ENCODE measurements around the gene PRDM8.

- TF ChIP-seq YY1 (IDR thresholded peaks at IDR 0.05; ENCODE audit: insufficient read depth, insufficient read length) (no peak), ZNF274 (IDR thresholded peaks at IDR 0.05; ENCODE audit: low read depth, low read length) (no peak)
Observed at GRCh38 chr4:80228460-80228859, 31.2 kb downstream of the PRDM8 start.

Measured in NT2/D1 (cell line).